K562 (cell line): ENCODE data around the gene CYTH1. TPM values are rescaled to one million over a fixed set of nuclear protein-coding genes. Genes with fewer than 3 reads are reported as not detected.

Experiments
- ATAC-seq: fragments of 200-7000 bp; cut with Tn5 transposase; 3 replicates; pipeline ENCODE4 v1.9.1; 2020; ENCODE audit warnings: moderate library complexity
- BruUV-seq: library from RNA; stranded (reverse); fragments of 400-500 nt; replicated peaks from 2 replicates; lab custom pipeline; 2021; lab: Mats Ljungman, UMichigan
- CTCF ChIA-PET: fragments of 300-600 bp; formaldehyde crosslinking; extraction: SDS; loops from one replicate; lab custom pipeline; 2021; ENCODE audit warnings: low intra/inter-chr PET ratio; lab: Yijun Ruan, JAX
- POLR2A ChIA-PET: fragments of 300-600, 350-650 bp; sonication (Branson Sonifier 250); formaldehyde crosslinking; extraction: SDS; loops from one replicate; lab custom pipeline; 2021; ENCODE audit warnings: antibody characterized with exemption, inconsistent platforms; lab: Yijun Ruan, JAX
- DNase-seq, 4 experiments: peaks; one replicate each; pipeline versions ENCODE4 v3.0.0 to v3.0.0-alpha.2; 2011 to 2018; ENCODE audit warnings: low spot score in 3 of 4, mixed read lengths in 3 of 4; ENCODE audit errors: extremely low read depth in 1 of 4
- FAIRE-seq: peaks from 2 replicates; lab custom pipeline; 2011; peaks lifted over from hg19 to GRCh38; lab: Jason Lieb, UNC
- H2AFZ ChIP-seq: 2 replicates; pipeline ENCODE4 v1.6.0; 2011; ENCODE audit warnings: low read depth, low read length, control low read depth, inconsistent platforms
- H3K27ac ChIP-seq: fragments of 200-600 bp; 3 replicates; pipeline ENCODE4 v1.8.0; 2011; ENCODE audit warnings: low read depth, mild to moderate bottlenecking, control low read depth, inconsistent platforms, low read length, moderate library complexity, mixed read lengths; ENCODE audit errors: extremely low read depth
- H3K27me3 ChIP-seq, 2 experiments: fragments of 300-600 bp in 1 of 2; 2 replicates in 1 of 2; 3 replicates in 1 of 2; pipeline versions ENCODE4 v1.6.0 to v1.8.0; 2011; ENCODE audit warnings: inconsistent platforms in 2 of 2, low read length in 2 of 2, mild to moderate bottlenecking in 1 of 2, mixed read lengths in 1 of 2, moderate library complexity in 1 of 2; ENCODE audit not compliant: control insufficient read depth in 2 of 2, insufficient read depth in 2 of 2
- H3K36me3 ChIP-seq: fragments of 300-600 bp; 3 replicates; pipeline ENCODE4 v1.8.0; 2011; ENCODE audit warnings: mild to moderate bottlenecking, low read length, inconsistent platforms; ENCODE audit not compliant: control insufficient read depth, insufficient read depth
- H3K4me1 ChIP-seq, 2 experiments: fragments of 200-600 bp in 1 of 2; replicated peaks in 1 of 2; 2 replicates in 1 of 2; 3 replicates in 1 of 2; pipeline versions ENCODE4 v1.5.1 to v1.8.0; 2011; ENCODE audit warnings: inconsistent platforms in 2 of 2, low read length in 2 of 2, mild to moderate bottlenecking in 1 of 2, mixed read lengths in 1 of 2, moderate library complexity in 1 of 2; ENCODE audit not compliant: control insufficient read depth in 2 of 2, insufficient read depth in 2 of 2
- H3K4me2 ChIP-seq: 2 replicates; pipeline ENCODE4 v1.6.1; 2011; ENCODE audit warnings: low read length, control low read depth, inconsistent platforms, mixed read lengths; ENCODE audit not compliant: insufficient read depth
- H3K4me3 ChIP-seq: fragments of 200-600 bp; sonication (generic), shearing (Covaris generic); 2 replicates; pipeline ENCODE4 v1.5.1; 2016; ENCODE audit warnings: control low read depth, inconsistent platforms
- H3K79me2 ChIP-seq: fragments of 200-600 bp; 3 replicates; pipeline ENCODE4 v1.8.0; 2011; ENCODE audit warnings: low read length, inconsistent platforms; ENCODE audit not compliant: control insufficient read depth, insufficient read depth
- H3K9ac ChIP-seq, 2 experiments: 2 replicates each; pipeline versions ENCODE4 v1.6.0 to v1.6.1; 2011; ENCODE audit warnings: low read depth in 2 of 2, low read length in 2 of 2, control low read depth in 1 of 2, inconsistent platforms in 1 of 2, mild to moderate bottlenecking in 1 of 2, mixed read lengths in 1 of 2; ENCODE audit not compliant: insufficient read depth in 1 of 2
- H3K9me1 ChIP-seq: one replicate; pipeline ENCODE4 v1.6.0; 2011; ENCODE audit warnings: inconsistent platforms, mild to moderate bottlenecking, low read length, moderate library complexity; ENCODE audit not compliant: control insufficient read depth, insufficient read depth
- H3K9me3 ChIP-seq: replicated peaks from 2 replicates; pipeline ENCODE4 v1.5.1; 2011; ENCODE audit warnings: low read depth, low read length, inconsistent platforms; ENCODE audit not compliant: control insufficient read depth, insufficient read depth
- H4K20me1 ChIP-seq: replicated peaks from 2 replicates; pipeline ENCODE4 v1.6.1; 2011; ENCODE audit warnings: low read length, inconsistent platforms, mixed read lengths; ENCODE audit not compliant: control insufficient read depth, insufficient read depth
- REST ChIP-seq, 2 experiments: fragments of 450-650 bp; formaldehyde crosslinking in 1 of 2; IDR thresholded peaks; 2 replicates each; pipeline versions ENCODE4 v1.4.0 to v1.6.1; 2014 to 2020; ENCODE audit warnings: mild to moderate bottlenecking in 2 of 2, borderline replicate concordance in 1 of 2, low read depth in 1 of 2
- ZFP36 ChIP-seq: fragments of 150-350 bp; IDR thresholded peaks from 2 replicates; pipeline ENCODE4 v1.6.1; 2018; ENCODE audit warnings: low read length, low read depth; ENCODE audit not compliant: partially characterized antibody
- ZNF561 ChIP-seq: fragments of 450-650 bp; formaldehyde crosslinking; conservative IDR thresholded peaks from 2 replicates; pipeline ENCODE4 v1.4.0; 2020; ENCODE audit warnings: mild to moderate bottlenecking, moderate library complexity
- WGBS: fragments of 100-300 bp; shearing (Covaris generic); methylation state at CpG from one replicate; pipeline ENCODE4 v1.1.6; 2016; ENCODE audit warnings: low coverage, mixed read lengths; ENCODE audit not compliant: insufficient coverage; ENCODE audit errors: missing lambda C conversion rate; 5-methylcytosine and 5-hydroxymethylcytosine counted together
- in situ Hi-C: fragments of 300-500 bp; cut with MboI; formaldehyde crosslinking; loops from 4 replicates; pipeline ENCODE4 v1.15.0; 2018; ENCODE audit warnings: inconsistent platforms, mixed read lengths
- intact Hi-C: fragments of 100-400 bp; cut with micrococcal nuclease; formaldehyde crosslinking; loops from 2 replicates; pipeline ENCODE4 v1.14.2; 2022
- polyA plus RNA-seq, 8 experiments: library from polyadenylated mRNA; depleted of rRNA in 4 of 8; stranded (reverse) in 5 of 8; unstranded in 3 of 8; fragments of >200 nt; fragmentation: Nextera tagmentation in 2 of 8; fragmentation: Illumina TruSeq in 1 of 8; extraction: Ambion mirVana in 2 of 8; extraction: Trizol in 1 of 8; gene quantifications; 2 replicates each; pipeline versions ENCODE4 v1.2.1 to v1.2.3, GENCODE V29; 2011 to 2014; ENCODE audit warnings: inconsistent platforms in 1 of 8, missing spikeins in 1 of 8
- total RNA-seq, 7 experiments: library from RNA; depleted of rRNA in 6 of 7; stranded (reverse); fragments of >200 nt in 6 of 7; fragmentation: Illumina TruSeq in 2 of 7; extraction: Trizol in 2 of 7; gene quantifications; 2 replicates each; pipeline versions ENCODE4 v1.2.1 to v1.2.3, GENCODE V29; 2011 to 2021; ENCODE audit warnings: low replicate concordance in 1 of 7

The CYTH1 gene
- total and polyA plus RNA-seq, 9 of the 15 experiments (the other 6 are each of a cell fraction or from before 2014, with no cell fraction given), result 0.52 to 27.7 (median 16.8) TPM

DNA sequence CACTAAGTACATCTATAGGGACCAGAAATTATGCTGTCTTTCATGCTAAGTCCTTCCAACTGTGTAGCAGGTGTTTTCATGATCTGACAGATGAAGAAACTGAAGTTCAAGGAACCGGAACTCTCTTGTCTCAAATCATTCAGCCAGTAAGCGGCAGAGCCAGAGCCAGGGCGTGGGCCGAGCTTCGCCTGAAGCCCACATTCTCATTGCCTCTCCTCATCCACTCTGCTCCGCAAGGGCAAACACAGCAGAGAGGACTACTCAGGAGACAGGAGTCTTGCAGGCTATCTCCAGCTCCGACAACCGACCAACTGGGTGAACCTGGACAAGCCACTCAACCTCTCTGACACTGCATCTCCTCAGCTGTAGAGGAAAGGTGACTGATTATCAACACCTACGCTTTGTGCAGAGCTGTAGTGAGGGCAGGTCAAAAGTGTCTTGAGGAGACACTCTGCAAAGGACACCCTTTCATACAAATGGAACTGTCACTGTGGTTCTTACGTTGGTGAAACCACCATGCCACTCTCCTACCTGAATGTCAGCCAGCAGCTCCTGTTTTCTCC, 72.9 kb downstream of the CYTH1 start:
- peaks cover 19% of the 10 kb centered on the region for H4K20me1 ChIP-seq
- ChIA-PET CTCF (interaction anchor here (1.1 kb wide), 1 partner anchor 212 kb away, joined by 3 read pairs; no protein-coding TSS in a partner anchor), POLR2A (interaction anchor here (0.8 to 1.6 kb wide), 5 partner anchors 10 to 27 kb away, joined by 3 to 4 read pairs (median 3); no protein-coding TSS in a partner anchor)
- 51% methylated on average over 9 of the region's 10 CpGs for WGBS
- peak overlapping the region in 1 of 2 experiments; percentile 10; a peak in 1 of 4 replicates for H3K9ac ChIP-seq
- no peak for DNase-seq
- no peaks in the 10 kb centered on the region for H3K9me3 ChIP-seq
- H3K79me2 ChIP-seq, result peaks cover 10% of the 10 kb centered on the region; the same call in 2 of the 3 replicates
- no peak overlapping the region for H2AFZ ChIP-seq
- peak; percentile 49 for ATAC-seq
- no peak overlapping the region for H3K4me2 ChIP-seq
- no peak for FAIRE-seq
- no peak overlapping the region for H3K4me3 ChIP-seq
- intact Hi-C loops, result loop anchor here (5.0 to 10.0 kb wide), 2 partner anchors 212 to 264 kb away; no protein-coding TSS in a partner anchor
- no TSS peak for BruUV-seq
- H3K27me3 ChIP-seq, result no peaks in the 10 kb centered on the region
- TF ChIP-seq ZNF561, result no peak
- no peak for TF ChIP-seq ZFP36
- in situ Hi-C loops, result no loop called here
- peaks cover 13% of the 10 kb centered on the region; the same call in 1 of the 3 replicates for H3K36me3 ChIP-seq
- H3K9me1 ChIP-seq, result no peaks in the 10 kb centered on the region
- H3K4me1 ChIP-seq, result peaks cover 5 to 21% of the 10 kb centered on the region in 2 experiments; a peak in 4 of 5 replicates
- no peak overlapping the region for H3K27ac ChIP-seq

GRCh38 chr17:78708510-78708973, 73.5 kb downstream of the CYTH1 start:
- Histone ChIP-seq H3K4me2 (no peak overlapping the region), H4K20me1 (peaks cover 18% of the 10 kb centered on the region), H3K27ac (no peak overlapping the region), H3K36me3 (peaks cover 13% of the 10 kb centered on the region; the same call in 1 of the 3 replicates), H2AFZ (no peak overlapping the region), H3K9me1 (no peaks in the 10 kb centered on the region), H3K4me3 (no peak overlapping the region), H3K79me2 (peaks cover 9% of the 10 kb centered on the region; the same call in 1 of the 3 replicates), H3K9ac (no peak overlapping the region), H3K9me3 (no peaks in the 10 kb centered on the region), H3K4me1 (peaks cover 5 to 21% of the 10 kb centered on the region in 2 experiments; a peak in 4 of 5 replicates), H3K27me3 (no peaks in the 10 kb centered on the region)
- POLR2A ChIA-PET, result interaction anchor here (0.6 to 1.6 kb wide), 6 partner anchors 10 to 248 kb away, joined by 3 to 4 read pairs (median 4); no protein-coding TSS in a partner anchor
- no TSS peak for BruUV-seq
- in situ Hi-C loops, result no loop called here
- WGBS, result 33% methylated on average over 6 of the region's 6 CpGs
- FAIRE-seq (no peak), DNase-seq (peak; percentile 59 to 62 (median 60)), ATAC-seq (peak; percentile 82)
- intact Hi-C loops, result loop anchor here (5.0 to 10.0 kb wide), 2 partner anchors 211 to 264 kb away; no protein-coding TSS in a partner anchor
- CTCF ChIA-PET, result interaction anchor here (0.7 to 1.1 kb wide), 2 partner anchors 37 to 211 kb away, joined by 3 to 4 read pairs; no protein-coding TSS in a partner anchor
- TF ChIP-seq REST (IDR thresholded peaks at IDR 0.05; ENCODE audit: borderline replicate concordance) (peak; percentile 67), REST (CRISPR knock-in tag; IDR thresholded peaks at IDR 0.05; ENCODE audit: low read depth) (no peak)
